H1 (cell line): ENCODE data around the gene PHF1. TPM values are rescaled to one million over a fixed set of nuclear protein-coding genes. Genes with fewer than 3 reads are reported as not detected.

ENCODE experiments used
- CTCF ChIA-PET: fragments of 300-600 bp; sonication (Branson Sonifier 250); formaldehyde crosslinking; loops from one replicate; lab custom pipeline; 2021; ENCODE audit not compliant: partially characterized antibody; lab: Charles Lee
- POLR2A ChIA-PET: fragments of 300-600 bp; sonication (Branson Sonifier 250); formaldehyde crosslinking; loops from one replicate; lab custom pipeline; 2021; ENCODE audit warnings: inconsistent platforms; ENCODE audit not compliant: partially characterized antibody; lab: Charles Lee
- DNase-seq, 2 experiments: peaks; one replicate each; pipeline versions ENCODE4 v3.0.0 to v3.0.0-alpha.2; 2010 to 2022; ENCODE audit warnings: low spot score in 2 of 2, low read depth in 1 of 2, mixed read lengths in 1 of 2
- FAIRE-seq: peaks from 2 replicates; lab custom pipeline; 2011; peaks lifted over from hg19 to GRCh38; lab: Jason Lieb, UNC
- H2AFZ ChIP-seq: 2 replicates; pipeline ENCODE4 v1.8.1; 2012; ENCODE audit warnings: low read length, inconsistent platforms
- H2AK5ac ChIP-seq: 2 replicates; pipeline ENCODE4 v1.6.1; 2013; ENCODE audit warnings: low read depth, low read length
- H2BK120ac ChIP-seq: replicated peaks from 2 replicates; pipeline ENCODE3; 2013; ENCODE audit warnings: low read depth, low read length, inconsistent platforms
- H2BK12ac ChIP-seq: 2 replicates; pipeline ENCODE4 v1.6.1; 2013; ENCODE audit warnings: low read depth, low read length
- H2BK15ac ChIP-seq: 2 replicates; pipeline ENCODE4 v1.6.1; 2013; ENCODE audit warnings: low read length
- H2BK20ac ChIP-seq: 2 replicates; pipeline ENCODE4 v1.6.1; 2013; ENCODE audit warnings: low read length
- H2BK5ac ChIP-seq: 2 replicates; pipeline ENCODE4 v1.6.1; 2013; ENCODE audit warnings: low read depth, low read length
- H3K14ac ChIP-seq: 2 replicates; pipeline ENCODE4 v1.6.1; 2013; ENCODE audit warnings: inconsistent platforms; ENCODE audit not compliant: insufficient read length
- H3K18ac ChIP-seq: 2 replicates; pipeline ENCODE4 v1.6.1; 2013; ENCODE audit warnings: low read length; ENCODE audit errors: extremely low read depth
- H3K23ac ChIP-seq: 2 replicates; pipeline ENCODE4 v1.6.1; 2013; ENCODE audit warnings: inconsistent platforms; ENCODE audit not compliant: insufficient read length
- H3K23me2 ChIP-seq: 2 replicates; pipeline ENCODE4 v1.6.1; 2013; ENCODE audit warnings: low read depth, low read length
- H3K27ac ChIP-seq: 2 replicates; pipeline ENCODE4 v1.6.1; 2011; ENCODE audit warnings: low read depth, low read length, inconsistent platforms
- H3K27me3 ChIP-seq, 4 experiments: replicated peaks in 1 of 4; 1 replicate in 1 of 4; 2 replicates in 3 of 4; pipeline versions ENCODE4 v1.6.1 to v1.8.1; 2011 to 2013; ENCODE audit warnings: low read length in 3 of 4, mild to moderate bottlenecking in 3 of 4, inconsistent platforms in 2 of 4, mixed read lengths in 2 of 4, moderate library complexity in 1 of 4; ENCODE audit not compliant: control insufficient read depth in 3 of 4, insufficient read depth in 3 of 4; ENCODE audit errors: extremely low read depth in 1 of 4
- H3K36me3 ChIP-seq, 4 experiments: 2 replicates each; pipeline versions ENCODE4 v1.6.1 to v1.8.1; 2011 to 2013; ENCODE audit warnings: mild to moderate bottlenecking in 4 of 4, low read length in 3 of 4, moderate library complexity in 2 of 4, control low read depth in 1 of 4, inconsistent platforms in 1 of 4; ENCODE audit not compliant: insufficient read depth in 4 of 4, control insufficient read depth in 2 of 4
- H3K4ac ChIP-seq: replicated peaks from 2 replicates; pipeline ENCODE3; 2013; ENCODE audit warnings: low read length, low read depth, mixed read lengths, inconsistent platforms; ENCODE audit not compliant: insufficient read length
- H3K4me1 ChIP-seq, 4 experiments: replicated peaks in 1 of 4; 1 replicate in 1 of 4; 2 replicates in 3 of 4; pipeline versions ENCODE4 v1.6.1 to v1.8.1; 2011 to 2013; ENCODE audit warnings: low read length in 3 of 4, inconsistent platforms in 2 of 4, mixed read lengths in 1 of 4; ENCODE audit not compliant: insufficient read depth in 4 of 4, control insufficient read depth in 3 of 4
- H3K4me2 ChIP-seq, 2 experiments: 2 replicates each; pipeline versions ENCODE4 v1.6.1 to v1.8.1; 2011 to 2013; ENCODE audit warnings: low read depth in 2 of 2, low read length in 2 of 2, control low read depth in 1 of 2, inconsistent platforms in 1 of 2, mild to moderate bottlenecking in 1 of 2; ENCODE audit not compliant: insufficient read depth in 1 of 2
- H3K4me3 ChIP-seq, 4 experiments: fragments of 200-600, 300-600 bp in 1 of 4; sonication (generic), shearing (Covaris generic), sonication (Bioruptor Twin) in 1 of 4; 2 replicates each; pipeline versions ENCODE4 v1.5.1 to v1.8.1; 2011 to 2016; ENCODE audit warnings: low read length in 4 of 4, low read depth in 3 of 4, control low read depth in 2 of 4, inconsistent platforms in 2 of 4, mild to moderate bottlenecking in 2 of 4, mixed read lengths in 1 of 4, moderate library complexity in 1 of 4; ENCODE audit not compliant: insufficient read depth in 2 of 4; ENCODE audit errors: extremely low read depth in 1 of 4
- H3K56ac ChIP-seq: replicated peaks from 2 replicates; pipeline ENCODE3; 2013; ENCODE audit warnings: low read depth, mild to moderate bottlenecking, mixed read lengths, low read length, inconsistent platforms; ENCODE audit not compliant: insufficient read length
- H3K79me1 ChIP-seq: 2 replicates; pipeline ENCODE4 v1.6.1; 2013; ENCODE audit warnings: low read depth, low read length, control low read depth
- H3K79me2 ChIP-seq, 2 experiments: 2 replicates each; pipeline versions ENCODE4 v1.6.1 to v1.8.1; 2012 to 2013; ENCODE audit warnings: low read length in 2 of 2, mild to moderate bottlenecking in 2 of 2, inconsistent platforms in 1 of 2; ENCODE audit not compliant: insufficient read depth in 2 of 2, control insufficient read depth in 1 of 2
- H3K9ac ChIP-seq, 4 experiments: replicated peaks in 1 of 4; 1 replicate in 1 of 4; 2 replicates in 3 of 4; pipeline versions ENCODE4 v1.6.1 to v1.8.1; 2011 to 2013; ENCODE audit warnings: low read depth in 3 of 4, low read length in 3 of 4, control low read depth in 2 of 4, mild to moderate bottlenecking in 2 of 4, moderate library complexity in 2 of 4, inconsistent platforms in 1 of 4; ENCODE audit errors: extremely low read depth in 1 of 4
- H3K9me3 ChIP-seq, 2 experiments: 2 replicates each; pipeline versions ENCODE4 v1.6.1 to v1.8.1; 2012 to 2013; ENCODE audit warnings: mild to moderate bottlenecking in 2 of 2, moderate library complexity in 2 of 2, control low read depth in 1 of 2, inconsistent platforms in 1 of 2, low read depth in 1 of 2, low read length in 1 of 2, mixed read lengths in 1 of 2; ENCODE audit not compliant: insufficient read depth in 2 of 2
- H4K20me1 ChIP-seq, 2 experiments: replicated peaks in 1 of 2; 2 replicates each; pipeline versions ENCODE3 to v1.8.1; 2011 to 2013; ENCODE audit warnings: inconsistent platforms in 2 of 2, low read length in 2 of 2, mild to moderate bottlenecking in 1 of 2; ENCODE audit not compliant: insufficient read depth in 2 of 2, control insufficient read depth in 1 of 2
- H4K5ac ChIP-seq: 2 replicates; pipeline ENCODE4 v1.6.1; 2013; ENCODE audit warnings: low read length, low read depth, mixed read lengths, inconsistent platforms; ENCODE audit not compliant: insufficient read length
- H4K8ac ChIP-seq: 2 replicates; pipeline ENCODE4 v1.8.0; 2013; ENCODE audit warnings: mild to moderate bottlenecking, moderate library complexity, low read length, inconsistent platforms; ENCODE audit not compliant: insufficient read depth; ENCODE audit errors: extremely low read depth
- H4K91ac ChIP-seq: replicated peaks from 2 replicates; pipeline ENCODE3; 2013; ENCODE audit warnings: low read length, mixed read lengths, inconsistent platforms; ENCODE audit not compliant: insufficient read length
- ATF2 ChIP-seq: IDR thresholded peaks from 2 replicates; pipeline ENCODE4 v1.6.1; 2012; ENCODE audit warnings: low read length, inconsistent platforms
- CTCF ChIP-seq, 3 experiments: IDR thresholded peaks; 1 replicate in 2 of 3; 2 replicates in 1 of 3; pipeline versions ENCODE4 v1.5.1 to v1.6.1; 2011; ENCODE audit warnings: low read length in 3 of 3, mild to moderate bottlenecking in 3 of 3, inconsistent platforms in 2 of 3, low read depth in 1 of 3, moderate library complexity in 1 of 3; ENCODE audit not compliant: insufficient read depth in 1 of 3; ENCODE audit errors: control extremely low read depth in 1 of 3
- MAX ChIP-seq: IDR thresholded peaks from 2 replicates; pipeline ENCODE4 v1.6.1; 2012; ENCODE audit warnings: inconsistent platforms
- NANOG ChIP-seq: IDR thresholded peaks from 2 replicates; pipeline ENCODE4 v1.6.1; 2011; ENCODE audit warnings: low read length, low read depth, mild to moderate bottlenecking, inconsistent platforms; ENCODE audit not compliant: insufficient read depth, poor library complexity, severe bottlenecking
- RXRA ChIP-seq: IDR thresholded peaks from 2 replicates; pipeline ENCODE4 v1.6.1; 2011; ENCODE audit warnings: low read depth, mild to moderate bottlenecking, low read length, moderate library complexity; ENCODE audit not compliant: insufficient read depth
- TCF12 ChIP-seq: IDR thresholded peaks from 2 replicates; pipeline ENCODE4 v1.6.1; 2011; ENCODE audit warnings: low read depth, mild to moderate bottlenecking, low read length
- WGBS, 2 experiments: shearing (Covaris generic) in 1 of 2; methylation state at CpG; one replicate each; pipeline versions ENCODE4 v1.1.6 to v1.1.7; 2013 to 2015; ENCODE audit warnings: low lambda C conversion rate in 2 of 2, mixed read lengths in 2 of 2, inconsistent platforms in 1 of 2, low coverage in 1 of 2, missing lambda C conversion rate in 1 of 2; ENCODE audit not compliant: insufficient replicate concordance in 2 of 2, insufficient coverage in 1 of 2, insufficient read length in 1 of 2; ENCODE audit errors: extremely low coverage in 1 of 2, missing lambda C conversion rate in 1 of 2; 5-methylcytosine and 5-hydroxymethylcytosine counted together
- polyA plus RNA-seq, 7 experiments: library from polyadenylated mRNA; depleted of rRNA in 3 of 7; stranded (reverse) in 5 of 7; unstranded in 2 of 7; fragments of >200 nt in 5 of 7; fragments of 200-250 nt in 2 of 7; gene quantifications; 1 replicate in 5 of 7; 2 replicates in 1 of 7; 4 replicates in 1 of 7; pipeline versions ENCODE4 v1.2.1 to v1.2.3, GENCODE V29; 2011 to 2013; ENCODE audit warnings: missing spikeins in 2 of 7, mixed read lengths in 2 of 7
- total RNA-seq: library from RNA; stranded (reverse); fragmentation: NEBNext Ultra II Directional; extraction: Animal tissue kit (Norgen Biotek cat#: 25700); gene quantifications from 2 replicates; pipeline ENCODE4 v1.2.1, GENCODE V29; 2021

Gene PHF1
- total and polyA plus RNA-seq, 2 of the 8 experiments (the other 6 are each of a cell fraction or from before 2014, with no cell fraction given): 47.3 to 78.6 TPM

- POLR2A ChIA-PET: interaction anchor here (0.5 to 3.6 kb wide), 6 partner anchors 9 to 97 kb away, joined by 3 to 24 read pairs (median 6); partner anchors contain the start of genes SYNGAP1, TAPBP and ZBTB22
- peaks cover 0 to 6% (median 2%) of the 10 kb centered on the region in 4 experiments; a peak in 5 of 7 replicates for H3K4me1 ChIP-seq
- H2BK5ac ChIP-seq: peak overlapping the region; percentile 94; the same call in 1 of the 2 replicates
- H2AK5ac ChIP-seq: no peak overlapping the region
- H2BK15ac ChIP-seq: no peak overlapping the region
- H2AFZ ChIP-seq: no peak overlapping the region
- no peaks in the 10 kb centered on the region for H3K27me3 ChIP-seq
- peak; percentile 89 to 97 for DNase-seq
- no peaks in the 10 kb centered on the region for H3K9me3 ChIP-seq
- H3K14ac ChIP-seq: no peak overlapping the region
- H3K56ac ChIP-seq: no peak overlapping the region
- peak overlapping the region; percentile 45 to 87 (median 59) for H3K4me3 ChIP-seq
- CTCF ChIA-PET: interaction anchor here (0.6 to 1.7 kb wide), 4 partner anchors 8 to 26 kb away, joined by 3 to 8 read pairs (median 4); partner anchors contain the start of gene CUTA
- no peak overlapping the region for H3K18ac ChIP-seq
- H2BK20ac ChIP-seq: no peak overlapping the region
- peak overlapping the region; percentile 60 to 72 for H3K4me2 ChIP-seq
- H2BK120ac ChIP-seq: no peak overlapping the region
- H3K23me2 ChIP-seq: peaks cover 5% of the 10 kb centered on the region; the same call in 1 of the 2 replicates
- H3K23ac ChIP-seq: no peak overlapping the region
- H2BK12ac ChIP-seq: no peak overlapping the region
- peak overlapping the region; percentile 66; the same call in 1 of the 2 replicates for H4K8ac ChIP-seq
- H3K36me3 ChIP-seq: peaks cover 17 to 52% (median 38%) of the 10 kb centered on the region in 4 experiments; a peak in 7 of 8 replicates
- 0% methylated on average over 25 of the region's 65 CpGs; no CpG with 5 or more reads in 1 of the 2 experiments for WGBS, 2 experiments
- H4K91ac ChIP-seq: no peak overlapping the region
- H4K20me1 ChIP-seq: peaks cover 2 to 7% of the 10 kb centered on the region in 2 experiments
- H3K79me1 ChIP-seq: peaks cover 5% of the 10 kb centered on the region; the same call in 1 of the 2 replicates
- H4K5ac ChIP-seq: peak overlapping the region; percentile 1
- H3K4ac ChIP-seq: no peak overlapping the region
- no peak for FAIRE-seq
- H3K9ac ChIP-seq: peak overlapping the region in 2 of 4 experiments; percentile 26 to 62; a peak in 2 of 7 replicates
- peak overlapping the region; percentile 52 for H3K27ac ChIP-seq
- peaks cover 0 to 12% of the 10 kb centered on the region in 2 experiments; a peak in 1 of 4 replicates for H3K79me2 ChIP-seq
- TF ChIP-seq CTCF (IDR thresholded peaks at IDR 0.05; ENCODE audit: control extremely low read depth in 1 of 3, insufficient read depth in 1 of 3, low read depth in 1 of 3, low read length in 3 of 3): no peak
- TF ChIP-seq TCF12: no peak
- no peak for TF ChIP-seq RXRA
- TF ChIP-seq ATF2: no peak
- peak; percentile 95 for TF ChIP-seq MAX
- TF ChIP-seq NANOG: no peak
These were observed 634 bp upstream of the PHF1 start for GRCh38 chr6:33410050-33410710.
